ENCODE data around the gene AFAP1.

- TF ChIP-seq, protein P1, sequence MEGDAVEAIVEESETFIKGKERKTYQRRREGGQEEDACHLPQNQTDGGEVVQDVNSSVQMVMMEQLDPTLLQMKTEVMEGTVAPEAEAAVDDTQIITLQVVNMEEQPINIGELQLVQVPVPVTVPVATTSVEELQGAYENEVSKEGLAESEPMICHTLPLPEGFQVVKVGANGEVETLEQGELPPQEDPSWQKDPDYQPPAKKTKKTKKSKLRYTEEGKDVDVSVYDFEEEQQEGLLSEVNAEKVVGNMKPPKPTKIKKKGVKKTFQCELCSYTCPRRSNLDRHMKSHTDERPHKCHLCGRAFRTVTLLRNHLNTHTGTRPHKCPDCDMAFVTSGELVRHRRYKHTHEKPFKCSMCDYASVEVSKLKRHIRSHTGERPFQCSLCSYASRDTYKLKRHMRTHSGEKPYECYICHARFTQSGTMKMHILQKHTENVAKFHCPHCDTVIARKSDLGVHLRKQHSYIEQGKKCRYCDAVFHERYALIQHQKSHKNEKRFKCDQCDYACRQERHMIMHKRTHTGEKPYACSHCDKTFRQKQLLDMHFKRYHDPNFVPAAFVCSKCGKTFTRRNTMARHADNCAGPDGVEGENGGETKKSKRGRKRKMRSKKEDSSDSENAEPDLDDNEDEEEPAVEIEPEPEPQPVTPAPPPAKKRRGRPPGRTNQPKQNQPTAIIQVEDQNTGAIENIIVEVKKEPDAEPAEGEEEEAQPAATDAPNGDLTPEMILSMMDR (IDR thresholded peaks at IDR 0.05): no peak
- no peak for TF ChIP-seq POLR2A (IDR thresholded peaks at IDR 0.05)
These were observed 142.3 kb downstream of the AFAP1 start for GRCh38 chr4:7797330-7797729.

Measured in esophagus squamous epithelium (tissue), 4 donors.